HG03378 (cell line): Measurements from ENCODE around the gene GOLGA8A.
"Not testable (repeated sequence)": the region's sequence is repeated elsewhere in the genome, so short reads cannot be mapped to it uniquely, and the experiment has no call there.

Experiments
- ATAC-seq: cut with Tn5 transposase; IDR thresholded peaks from one replicate; pipeline ENCODE4 v1.9.1; 2021; ENCODE audit warnings: mild to moderate bottlenecking, moderate library complexity; ENCODE audit not compliant: unreplicated experiment

Gene GOLGA8A

GRCh38 chr15:34437687-34438086 is at the start of gene GOLGA8A:
GOLGA8A (minus strand) TSS chr15:34437808; CDS start chr15:34389691, 48,117 bp downstream.
- ATAC-seq: no peak

GRCh38 chr15:34483644-34484043 is 46.0 kb upstream of the GOLGA8A start:
- ATAC-seq: no peak

- ATAC-seq: no peak
Measured at GRCh38 chr15:34481370-34481769, 43.8 kb upstream of the GOLGA8A start.

- ATAC-seq: no peak
Measured at GRCh38 chr15:34473840-34474239, 36.2 kb upstream of the GOLGA8A start.

- no peak for ATAC-seq
Measured at GRCh38 chr15:34472947-34473346, 35.3 kb upstream of the GOLGA8A start.

GRCh38 chr15:34470892-34471291 is 33.3 kb upstream of the GOLGA8A start:
- no peak for ATAC-seq

GRCh38 chr15:34470091-34470490 is 32.5 kb upstream of the GOLGA8A start:
- no peak for ATAC-seq

GRCh38 chr15:34461730-34462129 is 24.1 kb upstream of the GOLGA8A start:
- ATAC-seq: no peak

- no peak for ATAC-seq
Measured at GRCh38 chr15:34460451-34460850, 22.8 kb upstream of the GOLGA8A start.

- no peak for ATAC-seq
Measured at GRCh38 chr15:34456658-34457057, 19.1 kb upstream of the GOLGA8A start.

- ATAC-seq: no peak
Measured at GRCh38 chr15:34442891-34443290, 5.3 kb upstream of the GOLGA8A start.

- ATAC-seq: no peak
Measured at GRCh38 chr15:34439878-34440277, 2.3 kb upstream of the GOLGA8A start.

GRCh38 chr15:34436956-34437442 is 609 bp downstream of the GOLGA8A start:
- no peak for ATAC-seq

- no peak for ATAC-seq
Measured at GRCh38 chr15:34436126-34436955, 1.3 kb downstream of the GOLGA8A start.

- no peak for ATAC-seq
Measured at GRCh38 chr15:34435658-34436057, 1.9 kb downstream of the GOLGA8A start.

- ATAC-seq: no peak
Measured at GRCh38 chr15:34434627-34435305, 2.8 kb downstream of the GOLGA8A start.

- not testable (repeated sequence) for ATAC-seq
Measured at GRCh38 chr15:34433956-34434626, 3.5 kb downstream of the GOLGA8A start.

- ATAC-seq: not testable (repeated sequence)
Measured at GRCh38 chr15:34430642-34431041, 7.0 kb downstream of the GOLGA8A start.

GRCh38 chr15:34423425-34424090 is 14.1 kb downstream of the GOLGA8A start:
- ATAC-seq: not testable (repeated sequence)

GRCh38 chr15:34420953-34421352 is 16.7 kb downstream of the GOLGA8A start:
- ATAC-seq: not testable (repeated sequence)

GRCh38 chr15:34418435-34418834 is 19.2 kb downstream of the GOLGA8A start:
- not testable (repeated sequence) for ATAC-seq
